NCI-H2196 (cell line): ENCODE results near the gene DGKB.

Source experiments
- DNase-seq: peaks from one replicate; lab custom pipeline; 2025; ENCODE audit not compliant: unreplicated experiment; lab: John Stamatoyannopoulos, UW

DGKB gene

GRCh38 chr7:14148974-14149373 lies 753.6 kb downstream of the DGKB start:
- DNase-seq, result no peak

GRCh38 chr7:14147532-14147931 lies 755.0 kb downstream of the DGKB start:
- DNase-seq, result no peak

GRCh38 chr7:14144538-14144937 lies 758.0 kb downstream of the DGKB start:
- no peak for DNase-seq

- DNase-seq, result no peak
Measured at GRCh38 chr7:14144109-14144508, 758.4 kb downstream of the DGKB start.

- no peak for DNase-seq
Measured at GRCh38 chr7:14137676-14138075, 764.9 kb downstream of the DGKB start.

GRCh38 chr7:14133752-14134151 lies 768.8 kb downstream of the DGKB start:
- no peak for DNase-seq

GRCh38 chr7:14125998-14126397 lies 776.6 kb downstream of the DGKB start:
- no peak for DNase-seq

GRCh38 chr7:14124716-14125115 lies 777.8 kb downstream of the DGKB start:
- DNase-seq, result no peak

- DNase-seq, result no peak
Measured at GRCh38 chr7:14123923-14124322, 778.6 kb downstream of the DGKB start.

- DNase-seq, result no peak
Measured at GRCh38 chr7:14115701-14116100, 786.9 kb downstream of the DGKB start.

GRCh38 chr7:14104861-14105260 lies 797.7 kb downstream of the DGKB start:
- DNase-seq, result no peak

- DNase-seq, result no peak
Measured at GRCh38 chr7:14096159-14096558, 806.4 kb downstream of the DGKB start.

- no peak for DNase-seq
Measured at GRCh38 chr7:14095233-14095950, 807.2 kb downstream of the DGKB start.
